ENCODE results near the gene ANKRD12. TPM values are rescaled to one million over a fixed set of nuclear protein-coding genes. Genes with fewer than 3 reads are reported as not detected.

The ANKRD12 gene
- total and polyA plus RNA-seq, 2 donors (not counting 1 experiment from before 2014, with no cell fraction given), result 13.0 to 53.3 TPM

- Histone ChIP-seq H3K9me3 (ENCODE audit: control insufficient read depth, insufficient read depth, low read depth, low read length) (no peaks in the 10 kb centered on the region), H3K36me3 (ENCODE audit: control insufficient read depth, insufficient read depth, low read length) (no peaks in the 10 kb centered on the region), H3K4me1 (ENCODE audit: control insufficient read depth, extremely low read depth, insufficient read depth, low read length) (no peaks in the 10 kb centered on the region), H4K20me1 (ENCODE audit: control insufficient read depth, extremely low read depth, insufficient read depth, low read length) (no peaks in the 10 kb centered on the region), H2AFZ (ENCODE audit: low read length) (no peak overlapping the region), H3K4me2 (ENCODE audit: extremely low read depth, insufficient read depth, low read length) (no peak overlapping the region), H3K27ac (ENCODE audit: insufficient read depth, low read length) (no peak overlapping the region), H3K79me2 (ENCODE audit: control insufficient read depth, insufficient read depth, low read length) (no peaks in the 10 kb centered on the region), H3K9ac (ENCODE audit: insufficient read depth, low read length) (no peak overlapping the region), H3K27me3 (ENCODE audit: control insufficient read depth, insufficient read depth, low read length) (no peaks in the 10 kb centered on the region), H3K4me3 (replicated peaks in 1 of 4; ENCODE audit: control extremely low read depth in 1 of 4, insufficient read depth in 1 of 4, low read depth in 3 of 4, low read length in 4 of 4) (no peak overlapping the region)
- TF ChIP-seq CTCF (conservative IDR thresholded peaks at IDR 0.05 in 1 of 2, IDR thresholded peaks at IDR 0.05 in 1 of 2; ENCODE audit: low read depth in 1 of 2, low read length in 2 of 2) (no peak), EZH2 (IDR thresholded peaks at IDR 0.05; ENCODE audit: low read length, missing control alignments) (no peak)
- no peak for DNase-seq (ENCODE audit: low read depth in 2 of 2)
These were observed 160.4 kb downstream of the ANKRD12 start for GRCh38 chr18:9297007-9297393.

- Histone ChIP-seq H3K9ac (ENCODE audit: insufficient read depth, low read length) (no peak overlapping the region), H3K27ac (ENCODE audit: insufficient read depth, low read length) (no peak overlapping the region), H3K36me3 (ENCODE audit: control insufficient read depth, insufficient read depth, low read length) (no peaks in the 10 kb centered on the region), H4K20me1 (ENCODE audit: control insufficient read depth, extremely low read depth, insufficient read depth, low read length) (no peaks in the 10 kb centered on the region), H3K4me1 (ENCODE audit: control insufficient read depth, extremely low read depth, insufficient read depth, low read length) (no peaks in the 10 kb centered on the region), H3K27me3 (ENCODE audit: control insufficient read depth, insufficient read depth, low read length) (no peaks in the 10 kb centered on the region), H3K79me2 (ENCODE audit: control insufficient read depth, insufficient read depth, low read length) (no peaks in the 10 kb centered on the region), H2AFZ (ENCODE audit: low read length) (no peak overlapping the region), H3K9me3 (ENCODE audit: control insufficient read depth, insufficient read depth, low read depth, low read length) (no peaks in the 10 kb centered on the region), H3K4me2 (ENCODE audit: extremely low read depth, insufficient read depth, low read length) (no peak overlapping the region), H3K4me3 (replicated peaks in 1 of 4; ENCODE audit: control extremely low read depth in 1 of 4, insufficient read depth in 1 of 4, low read depth in 3 of 4, low read length in 4 of 4) (no peak overlapping the region)
- no peak for DNase-seq (ENCODE audit: low read depth in 2 of 2)
- TF ChIP-seq CTCF (conservative IDR thresholded peaks at IDR 0.05 in 1 of 2, IDR thresholded peaks at IDR 0.05 in 1 of 2; ENCODE audit: low read depth in 1 of 2, low read length in 2 of 2) (no peak), EZH2 (IDR thresholded peaks at IDR 0.05; ENCODE audit: low read length, missing control alignments) (no peak)
These were observed 167.9 kb downstream of the ANKRD12 start for GRCh38 chr18:9304388-9305070.

GRCh38 chr18:9319333-9319732 is 182.8 kb downstream of the ANKRD12 start:
- no peak overlapping the region for H3K9ac ChIP-seq (ENCODE audit: insufficient read depth, low read length)
- H3K4me3 ChIP-seq (replicated peaks in 1 of 4; ENCODE audit: control extremely low read depth in 1 of 4, insufficient read depth in 1 of 4, low read depth in 3 of 4, low read length in 4 of 4), result no peak overlapping the region
- H3K27me3 ChIP-seq (ENCODE audit: control insufficient read depth, insufficient read depth, low read length), result no peaks in the 10 kb centered on the region
- DNase-seq (ENCODE audit: low read depth in 2 of 2), result peak in 1 of 2 donors; percentile 81
- H3K36me3 ChIP-seq (ENCODE audit: control insufficient read depth, insufficient read depth, low read length), result no peaks in the 10 kb centered on the region
- H4K20me1 ChIP-seq (ENCODE audit: control insufficient read depth, extremely low read depth, insufficient read depth, low read length), result no peaks in the 10 kb centered on the region
- no peak for TF ChIP-seq EZH2 (IDR thresholded peaks at IDR 0.05; ENCODE audit: low read length, missing control alignments)
- TF ChIP-seq CTCF (conservative IDR thresholded peaks at IDR 0.05 in 1 of 2, IDR thresholded peaks at IDR 0.05 in 1 of 2; ENCODE audit: low read depth in 1 of 2, low read length in 2 of 2), result no peak
- no peak overlapping the region for H3K4me2 ChIP-seq (ENCODE audit: extremely low read depth, insufficient read depth, low read length)
- H3K27ac ChIP-seq (ENCODE audit: insufficient read depth, low read length), result no peak overlapping the region
- no peak overlapping the region for H2AFZ ChIP-seq (ENCODE audit: low read length)
- H3K79me2 ChIP-seq (ENCODE audit: control insufficient read depth, insufficient read depth, low read length), result no peaks in the 10 kb centered on the region
- no peaks in the 10 kb centered on the region for H3K9me3 ChIP-seq (ENCODE audit: control insufficient read depth, insufficient read depth, low read depth, low read length)
- H3K4me1 ChIP-seq (ENCODE audit: control insufficient read depth, extremely low read depth, insufficient read depth, low read length), result peaks cover 8% of the 10 kb centered on the region
